Osteoblast (primary cell): ENCODE results near the gene ASF1B. TPM values are rescaled to one million over a fixed set of nuclear protein-coding genes. Genes with fewer than 3 reads are reported as not detected.
A peak's percentile ranks its signal among the peaks of the same experiment; 100 is the strongest.
"Not testable (repeated sequence)": the region's sequence is repeated elsewhere in the genome, so short reads cannot be mapped to it uniquely, and the experiment has no call there.

ENCODE experiments used
- DNase-seq: peaks from one replicate; pipeline ENCODE4 v3.0.0; 2011; ENCODE audit warnings: low spot score, mixed read lengths; ENCODE audit not compliant: insufficient read length; ENCODE audit errors: missing footprints
- H2AFZ ChIP-seq: 2 replicates; pipeline ENCODE4 v1.6.0; 2011; ENCODE audit warnings: mild to moderate bottlenecking, low read length
- H3K27ac ChIP-seq: 2 replicates; pipeline ENCODE4 v1.5.1; 2011; ENCODE audit warnings: mild to moderate bottlenecking, low read depth, low read length, moderate library complexity
- H3K27me3 ChIP-seq: 2 replicates; pipeline ENCODE4 v1.6.0; 2012; ENCODE audit warnings: mild to moderate bottlenecking, control low read depth, inconsistent platforms, low read length, moderate library complexity; ENCODE audit not compliant: insufficient read depth
- H3K36me3 ChIP-seq: 2 replicates; pipeline ENCODE4 v1.5.1; 2011; ENCODE audit warnings: mild to moderate bottlenecking, low read length, control low read depth, moderate library complexity; ENCODE audit not compliant: insufficient read depth
- H3K4me1 ChIP-seq: 2 replicates; pipeline ENCODE4 v1.5.1; 2011; ENCODE audit warnings: mild to moderate bottlenecking, low read length, control low read depth, moderate library complexity; ENCODE audit not compliant: insufficient read depth
- H3K4me2 ChIP-seq: 2 replicates; pipeline ENCODE4 v1.6.0; 2011; ENCODE audit warnings: mild to moderate bottlenecking, low read length; ENCODE audit not compliant: insufficient read depth
- H3K4me3 ChIP-seq: fragments of 200-600 bp; sonication (generic); 3 replicates; pipeline ENCODE4 v1.5.1; 2012; ENCODE audit warnings: mild to moderate bottlenecking, low read length, inconsistent platforms; ENCODE audit not compliant: insufficient read depth
- H3K79me2 ChIP-seq: 2 replicates; pipeline ENCODE4 v1.6.0; 2012; ENCODE audit warnings: mild to moderate bottlenecking, low read length, control low read depth, inconsistent platforms; ENCODE audit not compliant: insufficient read depth
- H3K9me3 ChIP-seq: 2 replicates; pipeline ENCODE4 v1.5.1; 2011; ENCODE audit warnings: low read depth, low read length, control low read depth
- H4K20me1 ChIP-seq: 2 replicates; pipeline ENCODE4 v1.6.0; 2012; ENCODE audit warnings: mild to moderate bottlenecking, low read length, control low read depth; ENCODE audit not compliant: insufficient read depth
- total RNA-seq: library from RNA; depleted of rRNA; stranded (reverse); fragments of >200 nt; gene quantifications from 2 replicates; pipeline ENCODE4 v1.2.3, GENCODE V29; 2012
- TF ChIP-seq, protein P1 (sequence below): IDR thresholded peaks from 2 replicates; pipeline ENCODE4 v1.5.1; 2011; ENCODE audit warnings: mild to moderate bottlenecking, low read depth, low read length, moderate library complexity; ENCODE audit errors: extremely low read depth

Gene ASF1B
- total RNA-seq, 1 donor = 1.1 TPM

DNA sequence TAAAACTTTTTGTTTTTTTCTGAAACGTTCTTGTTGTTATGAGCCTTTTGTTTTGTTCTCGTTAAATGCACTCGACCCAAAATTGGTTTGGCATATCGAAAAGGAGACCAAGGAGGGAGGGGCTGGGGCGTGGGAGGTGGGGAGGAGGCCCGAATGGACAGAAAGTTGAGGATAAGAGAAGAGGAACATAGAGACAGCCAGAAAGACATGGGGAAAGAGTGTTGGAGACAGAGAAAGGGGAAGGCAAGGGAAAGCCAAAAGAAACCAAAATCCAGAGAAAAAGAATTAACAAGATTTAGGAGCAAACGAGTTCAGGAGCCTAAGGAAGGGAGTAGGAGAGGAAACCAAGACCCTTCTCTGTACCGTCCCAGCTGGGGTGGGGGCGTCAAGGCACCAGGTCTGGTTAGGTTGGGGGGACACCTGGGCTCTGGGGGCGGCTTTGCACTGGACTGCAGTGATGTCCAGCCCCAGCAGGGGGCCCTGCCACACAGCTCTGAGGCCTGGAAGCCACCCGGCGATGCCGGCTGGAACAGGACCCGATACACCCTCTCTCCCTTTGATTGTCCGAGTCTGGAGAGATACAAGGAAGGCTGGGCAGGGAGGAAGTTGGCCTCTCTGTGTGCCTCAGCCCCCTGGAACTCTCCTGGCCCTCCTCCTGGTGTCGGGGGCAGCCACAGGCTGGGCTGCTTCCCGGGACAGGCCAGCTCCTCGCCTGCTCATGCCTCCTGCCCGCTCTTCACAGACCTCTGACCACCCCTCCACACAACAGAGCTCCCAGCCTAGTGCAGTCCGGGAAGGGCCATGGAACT is 11.6 kb upstream of the ASF1B start:
- Histone ChIP-seq H3K36me3 (no peaks in the 10 kb centered on the region), H3K4me3 (peak overlapping the region; percentile 45), H4K20me1 (peaks cover 11% of the 10 kb centered on the region), H3K4me2 (peak overlapping the region; percentile 53), H2AFZ (peak overlapping the region; percentile 90), H3K27ac (no peak overlapping the region), H3K4me1 (peaks cover 11% of the 10 kb centered on the region), H3K27me3 (no peaks in the 10 kb centered on the region), H3K9me3 (no peaks in the 10 kb centered on the region), H3K79me2 (peaks cover 25% of the 10 kb centered on the region)
- DNase-seq = peak; percentile 99
- TF ChIP-seq, protein P1, sequence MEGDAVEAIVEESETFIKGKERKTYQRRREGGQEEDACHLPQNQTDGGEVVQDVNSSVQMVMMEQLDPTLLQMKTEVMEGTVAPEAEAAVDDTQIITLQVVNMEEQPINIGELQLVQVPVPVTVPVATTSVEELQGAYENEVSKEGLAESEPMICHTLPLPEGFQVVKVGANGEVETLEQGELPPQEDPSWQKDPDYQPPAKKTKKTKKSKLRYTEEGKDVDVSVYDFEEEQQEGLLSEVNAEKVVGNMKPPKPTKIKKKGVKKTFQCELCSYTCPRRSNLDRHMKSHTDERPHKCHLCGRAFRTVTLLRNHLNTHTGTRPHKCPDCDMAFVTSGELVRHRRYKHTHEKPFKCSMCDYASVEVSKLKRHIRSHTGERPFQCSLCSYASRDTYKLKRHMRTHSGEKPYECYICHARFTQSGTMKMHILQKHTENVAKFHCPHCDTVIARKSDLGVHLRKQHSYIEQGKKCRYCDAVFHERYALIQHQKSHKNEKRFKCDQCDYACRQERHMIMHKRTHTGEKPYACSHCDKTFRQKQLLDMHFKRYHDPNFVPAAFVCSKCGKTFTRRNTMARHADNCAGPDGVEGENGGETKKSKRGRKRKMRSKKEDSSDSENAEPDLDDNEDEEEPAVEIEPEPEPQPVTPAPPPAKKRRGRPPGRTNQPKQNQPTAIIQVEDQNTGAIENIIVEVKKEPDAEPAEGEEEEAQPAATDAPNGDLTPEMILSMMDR = peak; percentile 92

DNA sequence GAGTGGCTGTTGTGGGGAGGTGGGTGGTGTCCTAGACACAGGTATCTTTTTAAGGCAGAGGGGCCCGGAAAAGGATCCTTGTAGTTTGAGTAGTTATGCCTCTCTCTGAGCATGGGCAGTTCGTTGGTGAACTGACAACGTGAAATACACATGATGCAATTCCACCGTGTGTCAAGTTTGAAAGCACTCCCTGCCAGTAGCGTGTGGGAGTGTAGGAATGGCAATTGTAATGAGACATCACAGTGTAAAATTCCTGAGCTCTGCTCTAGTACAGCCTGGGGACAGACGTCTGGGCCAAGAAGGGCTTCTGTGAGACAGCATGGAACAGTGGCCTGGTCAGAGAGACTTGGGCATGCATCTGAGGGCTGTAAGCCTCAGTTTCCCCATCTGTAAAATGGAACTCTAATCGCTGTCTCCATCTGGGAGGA is 10.4 kb upstream of the ASF1B start:
- DNase-seq = peak; percentile 99
- Histone ChIP-seq H3K36me3 (no peaks in the 10 kb centered on the region), H3K4me1 (peaks cover 11% of the 10 kb centered on the region), H2AFZ (peak overlapping the region; percentile 53), H4K20me1 (peaks cover 11% of the 10 kb centered on the region), H3K4me2 (peak overlapping the region; percentile 36), H3K27me3 (no peaks in the 10 kb centered on the region), H3K4me3 (no peak overlapping the region), H3K9me3 (no peaks in the 10 kb centered on the region), H3K79me2 (peaks cover 37% of the 10 kb centered on the region), H3K27ac (peak overlapping the region; percentile 61)
- TF ChIP-seq, protein P1 = no peak

DNA sequence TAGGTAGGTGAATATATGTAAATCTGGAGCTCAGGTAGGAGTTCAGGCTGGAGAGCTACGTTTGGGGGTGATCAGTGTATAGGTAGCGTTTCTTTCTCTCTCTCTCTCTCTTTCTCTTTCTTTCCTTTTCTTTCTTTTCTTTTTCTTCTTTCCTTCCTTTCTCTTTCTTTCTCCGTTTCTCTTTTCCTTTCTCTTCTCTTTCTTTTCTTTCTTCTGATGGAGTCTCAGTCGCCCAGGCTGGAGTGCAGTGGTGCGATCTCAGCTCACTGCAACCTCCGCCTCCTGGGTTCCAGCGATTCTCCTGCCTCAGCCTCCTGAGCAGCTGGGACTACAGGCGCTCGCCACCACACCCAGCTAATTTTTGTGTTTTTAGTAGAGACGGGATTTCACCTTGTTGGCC is 9.8 kb upstream of the ASF1B start:
- Histone ChIP-seq H3K79me2 (peaks cover 39% of the 10 kb centered on the region), H4K20me1 (peaks cover 11% of the 10 kb centered on the region), H3K27ac (peak overlapping the region; percentile 61), H3K4me1 (peaks cover 11% of the 10 kb centered on the region)
- not testable (repeated sequence) for H2AFZ ChIP-seq, H3K4me3 ChIP-seq, H3K9me3 ChIP-seq, H3K27me3 ChIP-seq, H3K4me2 ChIP-seq, H3K36me3 ChIP-seq, DNase-seq

DNA sequence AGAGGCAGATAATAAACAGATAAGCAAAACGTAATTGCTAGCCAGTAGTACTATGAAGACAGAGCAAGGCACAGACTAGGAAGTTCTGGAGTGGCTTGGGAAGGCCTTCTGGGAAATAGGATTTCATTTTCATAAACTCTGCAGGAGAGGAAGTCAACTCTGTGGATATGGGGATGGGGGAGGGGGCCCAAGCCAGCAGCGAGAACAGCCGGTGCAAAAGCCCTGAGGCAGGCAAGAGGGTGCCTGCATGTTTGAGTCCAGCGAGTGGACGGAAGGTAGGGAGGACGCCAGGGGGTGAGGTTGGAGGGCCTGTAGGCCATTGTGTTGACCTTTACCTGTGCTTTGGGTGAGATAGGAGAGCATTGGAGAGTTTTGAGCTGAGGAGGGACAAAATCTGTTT is 9.0 kb upstream of the ASF1B start:
- Histone ChIP-seq H3K9me3 (no peaks in the 10 kb centered on the region), H3K36me3 (no peaks in the 10 kb centered on the region), H3K4me3 (no peak overlapping the region), H2AFZ (no peak overlapping the region), H3K27ac (no peak overlapping the region), H3K79me2 (peaks cover 36% of the 10 kb centered on the region), H3K4me2 (no peak overlapping the region), H4K20me1 (peaks cover 11% of the 10 kb centered on the region), H3K4me1 (peaks cover 11% of the 10 kb centered on the region), H3K27me3 (no peaks in the 10 kb centered on the region)
- no peak for DNase-seq
- TF ChIP-seq, protein P1 = no peak
